Activated CD8-positive, alpha-beta memory T cell treated with anti-CD3 and anti-CD28 coated beads for 4 hours (primary cell): ENCODE measurements around the gene SCARB1.

ENCODE experiments used
- DNase-seq, 2 donors: peaks; one replicate each; pipeline ENCODE4 v3.0.0-alpha.2; 2020; ENCODE audit warnings: low read depth in 2 of 2

SCARB1 gene

GRCh38 chr12:124745891-124746570 lies 117.6 kb downstream of the SCARB1 start:
- DNase-seq, result no peak

DNA sequence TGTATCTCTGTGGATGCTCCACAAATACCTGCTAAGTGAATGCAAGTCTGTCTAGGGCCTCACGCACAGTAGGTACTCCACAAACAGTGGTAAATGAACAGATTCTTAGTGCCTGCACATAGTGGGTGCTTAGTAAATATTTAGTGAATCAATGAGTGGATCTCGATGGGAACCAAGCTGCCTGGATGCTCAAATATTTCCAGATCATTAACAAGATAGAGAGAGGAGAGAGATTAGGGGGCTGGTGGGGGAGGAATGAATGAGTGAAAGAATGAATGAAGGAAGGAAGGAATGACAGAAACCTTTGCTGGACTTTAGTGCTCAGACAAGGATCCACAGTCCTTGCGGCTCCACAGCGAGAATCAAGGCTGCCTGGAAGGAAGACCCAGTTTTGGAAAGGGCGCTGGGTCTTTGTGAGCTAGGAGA lies 118.2 kb downstream of the SCARB1 start:
- no peak for DNase-seq

- DNase-seq, result no peak
Observed at GRCh38 chr12:124744659-124745464, 118.8 kb downstream of the SCARB1 start.

GRCh38 chr12:124744273-124744640 lies 119.4 kb downstream of the SCARB1 start:
- no peak for DNase-seq

GRCh38 chr12:124743479-124744272 lies 120.0 kb downstream of the SCARB1 start:
- no peak for DNase-seq

DNA sequence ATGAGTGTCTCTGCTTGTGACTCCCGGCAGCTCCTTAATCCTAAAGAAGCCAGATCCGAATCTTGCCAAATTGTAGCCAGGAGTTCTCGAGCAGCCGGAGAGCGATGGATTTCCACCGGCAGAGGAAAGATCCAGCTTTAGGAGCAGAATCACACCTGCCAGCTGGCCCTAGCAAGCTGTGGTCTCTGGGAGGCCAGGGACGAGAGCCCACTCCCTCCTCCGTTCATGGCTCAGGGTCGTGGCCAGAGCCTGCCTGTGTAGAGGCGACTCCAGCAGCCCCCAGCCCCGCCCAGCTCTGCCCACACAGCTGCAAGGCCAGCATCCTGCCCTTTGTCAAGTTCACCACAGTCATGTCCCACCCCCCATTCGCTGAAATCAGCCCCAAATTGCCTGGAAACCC lies 121.0 kb downstream of the SCARB1 start:
- DNase-seq, result no peak

DNA sequence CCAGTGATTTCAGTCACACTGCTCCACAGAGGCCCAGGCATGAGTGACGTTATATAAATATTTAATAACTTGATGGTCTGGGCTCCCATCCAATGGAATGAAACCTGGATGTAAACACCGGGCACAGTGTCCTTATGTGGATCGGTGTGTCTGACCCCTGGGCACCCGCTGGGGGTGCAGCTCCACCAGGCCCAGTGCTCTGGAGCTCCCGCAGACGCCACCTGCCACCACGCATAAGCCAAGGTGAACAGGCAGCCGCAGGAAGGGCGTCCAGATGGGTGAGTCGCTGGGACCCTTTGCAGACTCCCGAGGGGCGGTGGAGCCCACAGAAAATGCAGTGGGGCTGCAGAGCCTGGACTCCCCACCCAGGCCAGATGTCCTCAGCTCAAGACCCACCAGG lies 121.6 kb downstream of the SCARB1 start:
- DNase-seq, result no peak

- DNase-seq, result no peak
Observed at GRCh38 chr12:124741211-124741610, 122.5 kb downstream of the SCARB1 start.

DNA sequence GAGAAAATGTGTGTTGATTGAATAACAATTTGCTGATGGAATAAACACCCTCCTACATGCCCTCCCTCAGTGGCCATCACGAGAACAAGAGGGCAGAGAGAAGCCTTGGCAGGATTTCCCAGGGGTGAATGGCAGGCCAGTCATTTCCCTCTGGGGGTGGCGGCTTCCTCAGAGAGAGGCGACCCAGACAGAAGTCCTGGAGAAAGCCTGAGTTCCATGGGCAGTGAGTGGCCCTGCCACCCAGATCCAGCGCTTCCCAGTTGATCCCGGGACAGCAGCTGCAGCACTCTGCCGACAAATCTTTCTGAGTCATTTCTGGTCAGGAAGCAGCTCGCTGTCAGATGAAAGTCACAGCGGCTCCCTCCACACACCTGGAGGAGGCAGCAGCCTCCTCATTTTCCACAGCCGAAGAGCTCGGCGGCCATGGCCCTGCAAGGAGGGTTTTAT lies 123.0 kb downstream of the SCARB1 start:
- DNase-seq, result no peak

GRCh38 chr12:124739953-124740561 lies 123.6 kb downstream of the SCARB1 start:
- DNase-seq, result no peak

- no peak for DNase-seq
Observed at GRCh38 chr12:124738636-124739467, 124.8 kb downstream of the SCARB1 start.

DNA sequence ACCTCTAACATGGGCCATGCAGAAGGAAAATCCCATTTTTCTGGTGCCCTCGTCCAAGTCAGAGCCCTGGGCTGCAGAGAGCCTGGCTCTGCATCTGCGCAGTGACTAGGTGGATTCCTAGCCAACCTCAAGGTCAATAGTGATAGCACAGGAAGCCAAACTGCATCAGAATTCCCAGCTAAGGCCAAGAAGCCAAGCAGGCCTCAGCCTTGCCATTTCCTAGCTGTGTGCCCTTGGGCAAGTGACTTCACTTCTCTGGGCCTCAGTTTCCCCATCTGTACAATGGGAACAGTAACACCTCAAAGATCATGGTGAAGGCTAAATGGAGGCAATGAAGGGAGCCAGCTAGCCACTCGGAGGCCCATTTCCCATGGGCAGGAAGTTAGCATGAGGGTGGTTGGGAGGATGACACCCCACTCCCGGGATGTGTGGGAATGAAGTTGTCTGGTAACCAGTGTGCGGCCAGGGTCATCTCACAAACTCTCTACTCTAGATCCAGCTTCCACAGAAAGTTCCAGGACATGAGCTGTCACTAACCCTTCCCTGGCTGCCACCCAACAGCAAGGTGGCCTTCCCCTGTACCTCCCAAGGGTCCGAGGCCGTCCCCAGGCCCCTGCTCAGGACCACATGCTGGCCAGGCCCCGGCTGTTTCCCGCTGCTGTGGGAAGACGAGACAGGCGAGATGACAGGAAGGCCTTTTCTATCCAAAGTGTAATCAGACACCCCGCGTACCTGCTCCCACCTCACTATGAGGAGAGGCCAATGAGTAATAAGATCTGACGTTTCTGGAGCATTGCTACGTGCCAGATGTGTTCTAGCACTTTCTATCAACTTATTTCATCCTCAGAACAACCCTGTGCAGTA lies 125.7 kb downstream of the SCARB1 start:
- DNase-seq, result no peak

DNA sequence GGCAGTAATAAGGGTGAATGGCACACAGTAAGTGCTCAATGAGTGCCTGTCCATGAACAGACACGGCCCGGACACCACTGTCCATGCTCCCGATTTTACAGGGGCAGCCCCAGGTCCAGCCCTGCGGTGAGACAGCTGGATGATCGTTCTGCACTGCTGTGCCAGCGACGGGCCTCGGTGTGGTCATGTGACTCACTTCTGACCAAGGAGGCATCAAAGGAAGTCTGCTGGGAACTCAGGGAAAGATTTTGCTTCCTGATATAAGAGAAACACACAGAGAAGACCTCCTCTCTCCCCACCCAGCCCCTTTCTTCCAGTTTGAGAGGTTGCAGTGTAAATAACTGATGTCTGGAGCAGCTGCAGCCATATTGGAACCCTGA lies 126.6 kb downstream of the SCARB1 start:
- no peak for DNase-seq

GRCh38 chr12:124736115-124737039 lies 127.3 kb downstream of the SCARB1 start:
- peak in 1 of 2 donors; percentile 28 for DNase-seq

DNA sequence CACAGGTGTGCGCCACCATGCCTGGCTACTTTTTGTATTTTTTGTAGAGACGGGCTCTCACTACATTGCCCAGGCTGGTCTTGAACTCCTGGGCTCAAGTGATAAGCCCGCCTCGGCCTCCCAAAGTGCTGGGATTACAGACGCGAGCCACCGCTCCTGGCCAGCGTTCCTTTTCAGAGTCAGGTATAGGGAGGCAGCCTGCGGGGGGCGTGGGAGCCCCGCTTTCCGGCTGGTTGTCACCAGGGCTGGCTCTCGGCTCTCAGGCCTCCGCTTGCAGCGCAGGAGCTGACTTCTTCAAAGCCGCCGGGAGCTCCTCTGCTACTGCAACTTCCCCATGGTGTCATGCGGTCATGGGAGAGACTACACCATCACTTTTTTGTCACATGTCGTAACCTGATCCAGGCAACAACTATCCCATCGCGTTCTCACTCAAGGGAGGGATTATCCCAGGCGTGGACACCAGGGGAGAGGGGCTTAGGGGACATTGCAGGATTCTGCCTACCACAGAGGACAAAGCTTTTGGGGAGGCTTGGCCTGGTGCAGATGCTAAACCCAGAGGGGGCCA lies 129.4 kb downstream of the SCARB1 start:
- DNase-seq, result no peak

DNA sequence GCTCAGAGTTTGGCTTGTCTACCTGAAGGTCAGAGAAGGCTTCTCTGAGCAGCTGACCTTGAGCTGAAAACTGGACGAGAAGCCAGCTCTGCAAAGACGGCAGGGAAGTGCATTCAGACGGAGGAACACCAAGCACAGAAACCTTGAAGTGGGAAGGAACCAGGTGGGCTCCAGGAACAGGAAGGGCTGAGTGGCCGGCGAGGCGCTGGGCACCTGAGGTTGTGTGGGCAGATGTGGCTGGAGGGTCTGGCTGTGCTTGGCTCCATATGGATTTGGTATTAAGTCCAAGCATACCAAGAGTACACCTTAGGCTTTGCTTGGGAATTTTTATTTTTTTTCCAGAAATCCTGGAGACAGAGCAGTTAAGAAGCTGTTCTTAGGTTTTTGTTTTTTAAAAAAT lies 130.6 kb downstream of the SCARB1 start:
- no peak for DNase-seq

- DNase-seq, result no peak
Observed at GRCh38 chr12:124732275-124733075, 131.2 kb downstream of the SCARB1 start.

DNA sequence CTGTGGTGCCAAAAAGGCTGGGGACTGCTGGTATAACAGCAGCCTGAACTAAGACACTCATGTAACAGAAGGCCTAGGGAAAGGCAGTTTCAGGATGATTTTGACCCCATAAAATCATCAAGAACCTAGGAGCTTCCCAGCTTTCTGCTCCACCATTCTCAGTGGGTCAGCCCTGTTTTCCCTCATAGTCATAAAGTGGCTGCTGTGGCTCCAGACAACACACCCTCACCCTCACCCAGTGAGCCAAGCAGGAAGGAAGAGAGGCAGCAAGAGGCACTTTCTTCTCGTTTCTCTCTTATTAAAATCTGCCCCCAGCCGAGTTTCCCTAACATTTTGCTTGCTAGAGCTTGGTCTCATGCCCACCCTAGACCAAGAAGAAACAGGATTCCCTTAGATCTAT lies 131.8 kb downstream of the SCARB1 start:
- DNase-seq, result no peak
